Activated B cell treated with CpG ODN at 0.5 μM for 24 hours (primary cell): ENCODE results near the gene CCNG2. TPM values are rescaled to one million over a fixed set of nuclear protein-coding genes. Genes with fewer than 3 reads are reported as not detected.

Experiments
- ATAC-seq: fragments of 200-7000 bp; cut with Tn5 transposase; one replicate; pipeline ENCODE4 v1.10.0; 2021; ENCODE audit warnings: low read depth, mild to moderate bottlenecking, moderate library complexity
- CTCF ChIA-PET: fragments of 350-600 bp; sonication (Branson Sonifier 250); formaldehyde crosslinking; loops from one replicate; lab custom pipeline; 2021; ENCODE audit warnings: antibody characterized with exemption; lab: Charles Lee
- POLR2A ChIA-PET: fragments of 350-600 bp; sonication (Branson Sonifier 250); formaldehyde crosslinking; loops from one replicate; lab custom pipeline; 2021; ENCODE audit warnings: antibody characterized with exemption; lab: Charles Lee
- DNase-seq: peaks from one replicate; pipeline ENCODE4 v3.0.0; 2022
- H3K27ac Mint-ChIP-seq: one replicate; pipeline ENCODE4 v1.8.0; 2020; ENCODE audit warnings: mixed read lengths
- H3K27me3 Mint-ChIP-seq: one replicate; pipeline ENCODE4 v1.8.0; 2021; ENCODE audit warnings: mixed read lengths
- H3K36me3 Mint-ChIP-seq: one replicate; pipeline ENCODE4 v1.8.0; 2021; ENCODE audit warnings: low read depth, mixed read lengths
- H3K4me1 Mint-ChIP-seq: one replicate; pipeline ENCODE4 v1.8.0; 2021; ENCODE audit warnings: mixed read lengths
- H3K4me3 Mint-ChIP-seq: one replicate; pipeline ENCODE4 v1.8.0; 2020; ENCODE audit warnings: mild to moderate bottlenecking, mixed read lengths
- H3K9me3 Mint-ChIP-seq: one replicate; pipeline ENCODE4 v1.8.0; 2020; ENCODE audit warnings: mixed read lengths
- CTCF ChIP-seq: fragments of 200-600 bp; IDR thresholded peaks from one replicate; pipeline ENCODE4 v1.8.0; 2022; ENCODE audit warnings: antibody characterized with exemption, mild to moderate bottlenecking
- intact Hi-C: fragments of 100-400 bp; cut with micrococcal nuclease; formaldehyde crosslinking; loops from one replicate; pipeline ENCODE4 v1.15.1; 2024
- total RNA-seq: library from RNA; stranded (reverse); gene quantifications from 2 replicates; pipeline ENCODE4 v1.2.3, GENCODE V29; 2022

Gene CCNG2
- total RNA-seq, 1 donor from 2014 or later, result 34.6 TPM

DNA sequence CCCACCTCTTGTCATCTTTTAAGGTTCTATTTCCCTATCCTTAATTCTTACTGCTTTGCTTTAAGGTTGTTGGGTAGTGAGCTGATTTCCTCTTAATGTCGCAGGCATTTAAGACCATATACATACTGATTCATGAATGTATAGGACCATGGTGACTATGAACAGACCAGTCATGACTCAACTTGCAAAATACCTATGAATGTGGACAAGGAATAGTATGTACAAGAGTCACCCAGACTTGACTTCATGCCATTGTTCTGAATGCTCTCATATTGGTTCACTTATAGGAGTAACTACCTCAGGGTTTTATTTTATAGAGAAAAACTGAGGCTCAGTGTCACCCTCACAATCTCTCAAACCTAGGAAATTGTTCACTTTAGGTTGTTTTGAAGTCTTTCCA, 44.3 kb downstream of the CCNG2 start:
- Mint-ChIP-seq H3K9me3 (no peaks in the 10 kb centered on the region), H3K4me3 (no peak overlapping the region), H3K27me3 (no peaks in the 10 kb centered on the region), H3K27ac (no peak overlapping the region), H3K4me1 (peaks cover 22% of the 10 kb centered on the region), H3K36me3 (no peaks in the 10 kb centered on the region)
- ATAC-seq, result no peak
- TF ChIP-seq CTCF, result no peak
- no peak for DNase-seq
- intact Hi-C loops, result no loop called here
- CTCF ChIA-PET, result interaction anchor here (1.1 to 8.3 kb wide), 6 partner anchors 43 to 1022 kb away, joined by 3 to 263 read pairs (median 74); partner anchors contain the start of gene CCNG2
- POLR2A ChIA-PET, result interaction anchor here (0.6 to 1.1 kb wide), 2 partner anchors 105 to 337 kb away, joined by 3 read pairs; no protein-coding TSS in a partner anchor

DNA sequence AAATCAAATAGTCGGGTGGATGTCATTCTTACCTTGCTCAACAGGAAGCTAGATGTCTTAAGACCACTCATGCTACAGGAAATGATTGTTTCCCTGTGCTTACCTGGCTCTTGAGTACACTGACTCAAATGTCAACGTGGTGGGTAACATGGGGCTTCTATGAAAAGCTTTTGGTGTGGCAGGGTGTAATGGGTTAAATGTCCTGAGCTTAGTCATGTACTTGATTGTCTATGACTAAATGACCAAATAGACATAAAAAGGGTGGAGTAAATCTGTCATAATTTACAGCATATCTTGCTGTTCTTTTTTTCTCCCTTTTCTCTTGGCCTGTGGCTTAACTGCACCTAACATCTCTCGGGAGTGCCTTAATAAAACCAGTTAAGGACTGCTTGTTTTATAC, 44.9 kb downstream of the CCNG2 start:
- intact Hi-C loops, result loop anchor here (2.0 kb wide), 2 partner anchors 691 to 771 kb away; no protein-coding TSS in a partner anchor
- ChIA-PET POLR2A (interaction anchor here (1.1 to 2.4 kb wide), 2 partner anchors 44 to 106 kb away, joined by 3 to 9 read pairs; no protein-coding TSS in a partner anchor), CTCF (interaction anchor here (0.9 to 8.3 kb wide), 9 partner anchors 37 to 1022 kb away, joined by 3 to 263 read pairs (median 55); partner anchors contain the start of gene CCNG2)
- Mint-ChIP-seq H3K9me3 (no peaks in the 10 kb centered on the region), H3K27me3 (no peaks in the 10 kb centered on the region), H3K4me1 (peaks cover 17% of the 10 kb centered on the region), H3K4me3 (no peak overlapping the region), H3K36me3 (no peaks in the 10 kb centered on the region), H3K27ac (no peak overlapping the region)
- ATAC-seq, result no peak
- TF ChIP-seq CTCF, result no peak
- DNase-seq, result no peak

DNA sequence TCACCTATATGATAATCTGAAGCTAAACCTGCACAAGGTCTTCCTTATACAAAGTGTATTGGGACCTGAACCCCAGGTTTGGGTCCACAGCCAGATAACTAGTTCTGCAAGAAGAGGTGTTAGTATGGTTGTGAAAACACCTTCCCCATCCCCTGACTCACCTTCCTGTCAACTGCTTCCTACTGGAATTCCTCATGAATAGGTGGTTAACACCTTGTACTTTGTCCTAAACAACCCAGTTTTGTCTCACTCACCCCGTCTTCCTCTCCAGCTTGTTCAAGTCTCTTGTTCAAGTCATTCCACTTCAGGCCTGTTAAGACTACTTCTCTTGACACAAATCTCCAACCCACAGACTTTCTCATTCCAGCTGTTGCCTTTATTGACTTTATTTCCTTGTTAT, 45.5 kb downstream of the CCNG2 start:
- Mint-ChIP-seq H3K9me3 (no peaks in the 10 kb centered on the region), H3K4me3 (no peak overlapping the region), H3K4me1 (peaks cover 11% of the 10 kb centered on the region), H3K27me3 (no peaks in the 10 kb centered on the region), H3K36me3 (no peaks in the 10 kb centered on the region), H3K27ac (no peak overlapping the region)
- ChIA-PET POLR2A (interaction anchor here (0.7 to 2.4 kb wide), 3 partner anchors 9 to 126 kb away, joined by 3 to 9 read pairs (median 7); no protein-coding TSS in a partner anchor), CTCF (interaction anchor here (0.6 to 8.3 kb wide), 26 partner anchors 8 to 773 kb away, joined by 3 to 263 read pairs (median 10); partner anchors contain the start of gene CCNG2)
- intact Hi-C loops, result loop anchor here (2.0 kb wide), 2 partner anchors 692 to 772 kb away; no protein-coding TSS in a partner anchor
- DNase-seq, result no peak
- TF ChIP-seq CTCF, result no peak
- ATAC-seq, result no peak

DNA sequence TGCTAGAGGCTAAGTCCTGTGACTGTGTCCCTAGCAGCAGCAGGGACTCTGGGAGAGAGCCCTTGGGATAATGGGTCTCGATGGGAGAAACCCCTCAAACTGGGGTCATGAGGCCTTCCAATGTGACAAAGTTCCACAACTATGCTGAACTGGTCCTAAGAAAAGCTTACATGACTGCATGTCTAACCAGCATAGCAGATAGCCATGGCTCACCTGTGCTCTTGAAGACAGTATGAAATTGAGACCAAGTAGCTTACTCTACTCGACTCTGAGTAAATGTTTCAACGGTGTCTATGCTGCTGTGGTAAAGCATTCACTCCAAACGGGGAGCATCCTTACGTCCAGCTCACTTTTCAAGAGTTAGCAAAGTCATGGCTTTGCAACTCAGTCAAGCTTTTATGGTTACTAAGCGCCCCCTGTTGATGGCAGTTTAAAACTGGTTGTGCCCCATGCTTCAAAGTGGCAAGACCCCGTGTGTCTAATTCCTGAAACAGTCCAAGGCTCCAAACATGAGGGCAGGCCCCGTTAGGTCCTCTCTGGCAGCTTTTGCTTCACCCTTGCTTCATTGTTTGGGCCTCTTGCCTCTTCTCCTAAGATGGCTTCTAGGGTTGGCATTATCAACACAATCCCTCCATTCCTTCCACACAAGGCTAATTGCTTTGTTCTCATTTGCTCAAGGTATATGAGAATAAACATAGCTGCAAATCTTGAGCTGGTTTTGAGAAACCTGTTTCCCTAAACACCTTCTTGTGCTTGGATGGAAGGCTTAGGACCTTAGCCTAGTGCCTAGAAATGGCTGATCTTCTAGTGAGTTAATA, 46.6 kb downstream of the CCNG2 start:
- no peaks in the 10 kb centered on the region for H3K36me3 Mint-ChIP-seq
- ChIA-PET CTCF (interaction anchor here (0.6 to 8.3 kb wide), 41 partner anchors 9 to 774 kb away, joined by 3 to 263 read pairs (median 5); partner anchors contain the start of gene CCNG2), POLR2A (interaction anchor here (0.6 to 2.4 kb wide), 11 partner anchors 10 to 158 kb away, joined by 3 to 10 read pairs (median 6); no protein-coding TSS in a partner anchor)
- H3K4me1 Mint-ChIP-seq, result peaks cover 4% of the 10 kb centered on the region
- no peak overlapping the region for H3K4me3 Mint-ChIP-seq
- peak; percentile 86 for TF ChIP-seq CTCF
- H3K9me3 Mint-ChIP-seq, result no peaks in the 10 kb centered on the region
- intact Hi-C loops, result loop anchor here (1.0 to 2.0 kb wide), 7 partner anchors 10 to 773 kb away; no protein-coding TSS in a partner anchor
- DNase-seq, result peak; percentile 35
- peak; percentile 88 for ATAC-seq
- no peaks in the 10 kb centered on the region for H3K27me3 Mint-ChIP-seq
- H3K27ac Mint-ChIP-seq, result no peak overlapping the region
